ENCODE measurements around the gene PSMD6. TPM values are rescaled to one million over a fixed set of nuclear protein-coding genes. Genes with fewer than 3 reads are reported as not detected.

The PSMD6 gene
- polyA plus RNA-seq, 1 donor: 71.1 TPM

DNA sequence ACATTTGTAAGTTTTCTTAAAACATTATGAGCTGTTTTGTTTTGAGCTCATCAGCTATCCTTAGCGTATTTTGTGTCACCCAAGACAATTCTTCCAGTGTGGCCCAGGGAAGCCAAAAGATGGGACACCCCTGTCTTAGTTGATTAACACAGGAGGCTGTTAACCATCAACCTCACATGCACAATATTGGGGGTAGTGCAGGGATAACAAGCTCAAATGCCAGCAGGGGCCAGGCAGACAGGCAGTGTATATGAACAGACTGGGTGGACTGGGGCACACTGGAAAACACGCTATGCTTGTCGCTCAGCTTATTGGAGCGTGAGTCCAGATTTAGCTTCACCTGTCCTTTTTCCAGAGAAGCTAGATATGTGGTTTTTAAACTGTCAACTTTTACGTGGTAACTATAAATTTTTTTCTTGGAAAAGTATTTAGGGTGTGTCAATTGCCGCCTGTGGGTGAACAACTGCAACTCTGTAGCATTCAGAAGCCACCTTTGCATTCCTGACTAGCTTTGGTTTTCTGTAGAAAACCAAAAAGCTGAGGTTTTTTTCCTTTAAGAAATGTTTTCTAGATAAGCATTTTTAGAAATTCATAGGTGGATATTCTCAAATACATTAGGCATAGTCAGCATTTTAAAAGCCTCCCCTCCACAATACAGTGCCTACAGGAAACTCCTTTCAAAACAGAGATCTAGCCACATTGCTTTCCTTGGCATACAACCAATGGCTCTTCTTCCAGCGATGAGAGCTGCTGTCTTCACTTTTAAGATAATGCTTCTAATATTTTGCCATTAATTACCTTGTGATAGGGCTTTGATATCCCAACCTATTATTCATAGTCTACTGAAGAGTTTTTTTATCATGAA lies 14.6 kb downstream of the PSMD6 start:
- DNase-seq: no peak

DNA sequence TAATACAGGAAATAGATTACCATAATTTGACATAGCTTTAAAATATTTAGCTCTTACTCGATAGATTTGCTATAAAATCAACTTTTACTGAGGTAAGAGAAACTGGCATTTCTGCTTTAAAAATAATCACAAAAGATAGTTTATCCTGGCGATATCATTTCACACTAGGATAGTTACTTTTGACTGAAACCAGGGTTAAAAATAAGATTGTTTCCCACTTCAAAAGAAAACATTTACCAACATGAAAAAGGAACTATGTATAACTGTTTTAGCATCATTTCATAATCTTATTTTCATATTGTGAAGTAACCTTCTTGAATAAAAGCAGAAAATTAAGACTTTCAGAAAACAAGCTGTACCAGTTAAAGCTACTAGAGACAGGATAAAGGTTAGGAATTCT lies 15.3 kb downstream of the PSMD6 start:
- DNase-seq: no peak

DNA sequence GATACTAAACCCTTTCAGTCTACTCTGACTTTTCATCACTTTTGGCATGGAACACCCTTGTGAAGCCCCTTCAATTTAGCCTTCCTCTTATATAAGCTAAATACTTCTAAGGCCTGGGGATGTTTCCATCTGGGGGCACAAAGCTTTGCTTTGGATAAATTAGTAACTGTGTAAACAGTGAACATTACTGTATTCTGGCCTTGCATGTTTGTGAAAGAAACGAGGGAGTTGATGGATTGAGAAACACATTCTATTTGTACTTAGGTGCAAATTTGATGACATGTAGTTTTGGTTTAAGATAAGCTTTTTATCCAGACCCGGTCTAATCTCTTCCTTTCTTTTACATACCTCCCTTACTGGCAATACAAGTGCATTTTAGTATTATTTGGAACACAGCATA lies 19.7 kb downstream of the PSMD6 start:
- DNase-seq: no peak

- DNase-seq: no peak
Observed at GRCh38 chr3:64002233-64002632, 21.1 kb downstream of the PSMD6 start.

GRCh38 chr3:64000453-64001055 lies 22.7 kb downstream of the PSMD6 start:
- DNase-seq: no peak

- no peak for DNase-seq
Observed at GRCh38 chr3:63998852-63999754, 24.2 kb downstream of the PSMD6 start.

DNA sequence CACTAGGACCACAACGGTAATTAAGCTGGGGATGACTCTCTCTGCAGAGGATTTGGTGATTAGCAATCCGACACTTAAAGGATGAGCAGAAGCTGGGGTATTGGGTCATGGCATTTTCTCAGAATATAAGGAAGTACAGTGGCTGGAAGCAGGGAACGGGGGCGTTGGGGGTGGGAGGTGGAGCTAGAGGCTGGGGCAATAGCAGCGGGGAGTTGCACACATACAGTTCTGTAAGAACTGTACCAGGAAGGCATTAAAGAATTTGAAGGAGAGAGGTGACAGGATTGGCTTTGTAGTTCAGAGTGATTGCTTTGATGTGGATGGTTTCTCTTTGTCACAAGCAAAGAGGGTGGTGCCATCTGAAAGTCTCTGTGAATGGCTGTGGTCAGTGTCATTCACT lies 28.2 kb downstream of the PSMD6 start:
- DNase-seq: no peak

- peak; percentile 74 for DNase-seq
Observed at GRCh38 chr3:63993653-63994079, 29.6 kb downstream of the PSMD6 start.

- no peak for DNase-seq
Observed at GRCh38 chr3:63992516-63993209, 30.6 kb downstream of the PSMD6 start.

GRCh38 chr3:63991666-63992065 lies 31.6 kb downstream of the PSMD6 start:
- no peak for DNase-seq

- no peak for DNase-seq
Observed at GRCh38 chr3:63990733-63991132, 32.6 kb downstream of the PSMD6 start.

GRCh38 chr3:63990204-63990603 lies 33.1 kb downstream of the PSMD6 start:
- no peak for DNase-seq

GRCh38 chr3:63988943-63989342 lies 34.4 kb downstream of the PSMD6 start:
- DNase-seq: no peak

GRCh38 chr3:63986831-63987230 lies 36.5 kb downstream of the PSMD6 start:
- DNase-seq: no peak

- DNase-seq: no peak
Observed at GRCh38 chr3:63986146-63986545, 37.1 kb downstream of the PSMD6 start.

- DNase-seq: no peak
Observed at GRCh38 chr3:63984391-63984790, 38.9 kb downstream of the PSMD6 start.

DNA sequence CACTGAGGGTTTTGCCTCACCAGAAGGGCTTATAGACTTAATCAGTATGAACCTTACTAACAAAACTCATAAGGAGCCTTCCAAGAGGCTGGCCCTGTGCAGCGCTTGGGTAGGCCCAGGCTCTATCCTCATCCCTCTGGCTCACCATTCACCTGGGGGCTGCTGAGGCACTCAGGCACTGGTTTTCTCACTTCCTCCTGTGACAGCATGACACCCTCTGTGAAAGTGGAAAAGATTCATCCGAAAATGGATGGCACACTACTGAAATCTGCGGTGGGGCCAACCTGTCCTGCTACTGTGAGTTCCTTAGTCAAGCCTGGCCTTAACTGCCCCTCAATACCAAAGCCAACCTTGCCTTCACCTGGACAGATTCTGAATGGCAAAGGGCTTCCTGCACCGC lies 41.3 kb downstream of the PSMD6 start:
- no peak for DNase-seq

DNA sequence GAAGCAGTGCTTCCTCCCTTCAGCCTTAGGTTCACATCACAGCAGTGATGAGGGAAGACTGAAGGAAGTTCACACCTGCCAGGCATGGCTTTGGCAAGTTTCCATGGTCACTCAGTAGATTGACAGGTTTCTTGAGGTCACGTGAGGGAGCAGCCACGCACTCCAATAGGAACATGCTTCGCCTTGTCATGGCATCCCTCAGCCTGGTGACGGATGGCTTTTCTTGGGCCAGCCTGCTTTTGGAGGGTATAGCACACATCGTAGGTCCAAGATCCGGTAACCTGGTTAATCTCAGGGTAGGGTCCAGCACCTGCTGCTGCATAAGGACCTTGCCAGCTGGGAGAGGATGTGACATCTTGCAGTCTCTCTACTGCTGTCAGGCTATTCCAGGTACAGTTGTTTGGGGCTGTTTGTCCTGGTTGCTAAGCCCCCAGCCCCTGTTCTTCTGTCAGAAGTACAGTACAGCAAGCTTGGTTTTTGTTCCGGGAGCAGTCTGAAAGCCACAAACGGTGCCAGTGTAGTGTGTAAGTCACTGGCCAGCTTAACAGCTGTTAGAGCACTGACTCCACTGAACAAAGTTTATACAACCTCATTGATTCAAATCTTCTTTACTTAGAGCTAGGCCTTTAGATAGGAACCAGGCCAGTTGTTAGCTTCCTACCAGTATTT lies 42.3 kb downstream of the PSMD6 start:
- DNase-seq: no peak

- no peak for DNase-seq
Observed at GRCh38 chr3:63980019-63980418, 43.3 kb downstream of the PSMD6 start.

DNA sequence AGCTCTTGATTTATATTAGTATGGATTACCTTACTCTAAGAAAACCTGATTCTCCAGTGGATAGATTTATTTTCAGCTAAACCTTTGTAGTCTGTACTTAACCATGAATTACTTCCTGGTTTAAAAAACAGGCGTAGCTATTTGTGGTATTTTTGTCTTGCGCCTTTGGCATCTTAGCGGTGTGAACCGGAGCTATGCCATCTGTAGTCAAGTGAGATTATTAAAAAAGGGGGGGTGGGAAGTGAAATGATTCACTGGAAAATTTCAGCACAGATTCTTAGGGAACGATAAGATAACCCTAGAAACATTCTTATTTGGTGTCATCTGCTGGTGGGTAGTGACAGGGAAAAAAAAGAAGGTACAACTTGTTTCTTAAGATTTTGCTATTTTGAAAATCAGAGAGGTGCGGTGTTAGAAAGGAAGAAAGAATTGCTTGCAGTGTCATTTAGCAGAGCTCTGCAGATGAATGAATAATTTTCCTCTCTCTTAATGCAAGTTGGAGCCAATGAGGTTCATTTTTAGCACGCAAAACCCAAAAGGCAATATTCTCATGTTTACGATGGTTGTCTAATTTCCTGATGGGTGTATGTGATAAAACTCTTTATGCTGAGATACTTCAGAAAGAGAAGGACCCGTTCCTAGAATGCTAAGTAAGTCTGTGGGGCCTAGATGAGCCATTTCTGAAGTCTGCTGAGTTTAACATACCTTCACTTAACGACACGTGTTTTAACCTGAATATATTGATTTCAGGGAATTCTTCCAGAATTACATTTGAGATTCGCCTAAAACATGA lies 44.0 kb downstream of the PSMD6 start:
- DNase-seq: no peak

DNA sequence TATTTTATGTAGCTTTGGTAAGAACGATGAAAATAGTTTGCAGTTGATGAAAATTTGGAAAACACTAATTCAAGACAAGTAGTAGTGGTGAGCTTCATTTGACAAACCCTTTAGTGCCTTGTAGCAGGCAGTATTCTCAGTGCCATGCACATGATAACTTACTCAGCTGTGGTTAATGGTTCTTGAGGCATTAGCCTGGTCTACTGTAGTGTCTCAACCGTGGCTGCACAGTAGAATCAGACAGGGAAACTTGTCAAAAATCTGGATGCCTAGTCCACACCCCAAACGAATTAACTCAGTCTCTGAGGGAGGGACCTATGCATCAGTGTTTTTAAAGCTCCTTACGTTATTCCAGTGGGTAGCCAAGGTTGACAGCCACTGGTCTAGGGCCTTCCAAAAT lies 45.4 kb downstream of the PSMD6 start:
- no peak for DNase-seq

All from hindlimb muscle (tissue), 1 donor.